HG03025 (cell line): ENCODE measurements around the gene ELL2.
A peak's percentile ranks its signal among the peaks of the same experiment; 100 is the strongest.
"Not testable (repeated sequence)": the region's sequence is repeated elsewhere in the genome, so short reads cannot be mapped to it uniquely, and the experiment has no call there.

Experiments used
- ATAC-seq: cut with Tn5 transposase; IDR thresholded peaks from one replicate; pipeline ENCODE4 v1.9.1; 2021; ENCODE audit warnings: mild to moderate bottlenecking, moderate library complexity; ENCODE audit not compliant: unreplicated experiment, low FRiP score

ELL2 gene

GRCh38 chr5:95886340-95887044 lies 75.2 kb downstream of the ELL2 start:
- no peak for ATAC-seq

DNA sequence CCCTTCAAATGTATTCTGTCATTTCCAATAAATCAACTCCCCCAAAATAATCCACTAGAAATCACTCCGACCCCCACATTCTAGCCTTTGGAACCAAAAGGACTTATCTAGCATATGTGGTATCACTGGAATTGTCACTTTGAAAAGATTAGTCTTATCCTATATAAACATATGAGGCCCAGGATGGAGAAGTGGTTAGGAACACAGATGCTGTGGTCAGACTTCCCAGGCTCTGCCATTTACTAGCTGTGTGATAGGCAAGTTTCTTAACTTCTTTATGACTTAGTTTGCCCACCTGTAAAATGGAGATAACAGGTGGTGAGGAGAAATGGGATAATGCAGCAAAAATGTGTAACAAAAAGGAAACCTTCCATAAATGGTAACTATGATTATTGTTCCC lies 77.1 kb downstream of the ELL2 start:
- no peak for ATAC-seq

DNA sequence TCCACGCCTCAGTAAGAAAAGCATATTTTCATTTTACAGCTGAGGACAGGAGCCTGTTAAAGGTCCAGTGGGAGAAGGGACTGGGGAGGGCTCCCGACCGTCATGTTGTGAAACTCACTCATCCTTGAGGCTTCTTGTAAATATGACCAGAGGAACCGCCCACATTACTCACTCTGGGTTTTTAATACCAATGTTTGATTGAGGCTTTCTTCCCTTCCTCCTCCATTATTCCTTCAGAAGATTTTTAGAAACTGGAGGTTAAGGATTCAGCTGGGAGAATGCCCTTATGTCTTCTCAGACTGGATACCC lies 77.7 kb downstream of the ELL2 start:
- ATAC-seq: no peak

GRCh38 chr5:95883185-95884016 lies 78.2 kb downstream of the ELL2 start:
- ATAC-seq: no peak

- no peak for ATAC-seq
Measured at GRCh38 chr5:95881833-95882232, 79.8 kb downstream of the ELL2 start.

DNA sequence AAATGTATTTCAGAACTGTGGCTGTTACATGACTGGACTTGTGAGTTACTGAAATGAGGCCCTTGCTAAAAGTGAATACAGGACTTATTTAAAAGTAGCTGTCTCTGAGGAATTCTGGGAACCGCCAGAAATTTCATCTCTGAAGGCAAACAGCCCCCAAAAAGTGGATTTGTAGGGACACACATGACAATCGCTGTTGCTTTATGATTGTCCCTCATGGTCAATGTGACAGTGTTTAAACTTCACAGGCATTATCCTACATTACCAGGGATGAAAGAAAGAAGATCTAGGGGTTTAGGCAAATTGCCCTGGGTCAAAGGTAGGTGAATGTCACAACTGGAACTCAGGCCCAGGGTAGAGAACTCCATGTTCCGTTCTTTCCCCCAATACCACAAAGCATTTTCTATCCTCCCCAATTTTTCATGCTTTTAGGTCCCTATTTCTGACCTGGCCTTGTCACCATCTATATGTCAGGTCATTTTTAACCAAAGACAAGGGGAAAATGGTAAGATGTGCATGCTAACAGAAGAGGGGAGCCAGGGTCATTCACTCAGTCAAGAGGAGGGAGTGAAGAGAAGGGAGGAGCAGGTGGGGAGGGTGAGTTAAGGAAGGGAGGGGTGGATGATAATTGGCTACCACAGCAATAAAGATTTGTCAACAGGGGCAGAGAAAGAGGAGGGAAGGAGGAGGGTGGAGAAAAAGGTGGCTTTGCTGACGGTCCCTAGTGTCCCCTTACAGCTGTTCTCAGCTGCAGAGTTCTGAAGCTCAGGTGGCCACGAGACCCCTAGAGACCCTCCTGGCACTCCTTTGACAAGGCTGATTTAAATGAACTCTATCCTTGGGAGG lies 81.3 kb downstream of the ELL2 start:
- no peak for ATAC-seq

GRCh38 chr5:95879661-95880060 lies 82.0 kb downstream of the ELL2 start:
- no peak for ATAC-seq

GRCh38 chr5:95878417-95879323 lies 83.0 kb downstream of the ELL2 start:
- no peak for ATAC-seq

DNA sequence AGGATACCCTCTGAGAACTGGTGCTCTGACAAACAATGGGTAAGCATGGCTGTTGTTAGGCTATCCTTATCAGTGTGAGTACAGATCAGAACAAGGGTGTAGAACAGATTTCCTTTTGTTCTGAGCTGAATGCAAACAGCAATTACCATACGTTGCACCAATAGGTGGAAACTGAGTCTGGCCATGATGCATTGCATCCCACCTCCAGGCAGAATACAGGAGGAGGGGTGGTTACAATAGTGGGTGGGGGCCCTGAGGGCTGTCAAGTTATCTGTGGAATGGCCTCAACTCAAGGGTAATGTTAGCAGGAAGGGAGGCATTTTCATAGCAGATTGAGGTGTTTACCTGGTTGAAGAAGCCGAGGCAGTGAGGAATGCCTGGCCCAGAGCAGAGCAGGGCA lies 84.9 kb downstream of the ELL2 start:
- no peak for ATAC-seq

GRCh38 chr5:95874246-95874645 lies 87.4 kb downstream of the ELL2 start:
- ATAC-seq: no peak

DNA sequence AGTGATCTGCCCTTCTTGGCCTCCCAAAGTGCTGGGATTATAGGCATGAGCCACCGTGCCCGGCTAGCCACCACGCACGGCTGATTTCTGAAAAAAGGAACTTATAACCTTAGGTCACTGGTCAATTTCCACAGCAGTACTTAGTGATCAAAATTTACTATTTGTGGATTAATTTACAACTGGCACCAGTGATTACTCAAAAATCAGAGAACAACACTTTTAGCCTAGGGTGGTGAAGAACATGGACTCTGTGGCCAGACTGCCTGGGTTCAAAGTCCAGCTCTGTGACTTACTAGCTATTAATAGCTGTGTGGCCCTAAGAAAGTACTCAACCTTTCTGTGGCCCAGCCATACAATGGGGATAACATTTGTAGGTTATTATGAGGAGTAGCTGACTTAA lies 88.3 kb downstream of the ELL2 start:
- ATAC-seq: no peak

DNA sequence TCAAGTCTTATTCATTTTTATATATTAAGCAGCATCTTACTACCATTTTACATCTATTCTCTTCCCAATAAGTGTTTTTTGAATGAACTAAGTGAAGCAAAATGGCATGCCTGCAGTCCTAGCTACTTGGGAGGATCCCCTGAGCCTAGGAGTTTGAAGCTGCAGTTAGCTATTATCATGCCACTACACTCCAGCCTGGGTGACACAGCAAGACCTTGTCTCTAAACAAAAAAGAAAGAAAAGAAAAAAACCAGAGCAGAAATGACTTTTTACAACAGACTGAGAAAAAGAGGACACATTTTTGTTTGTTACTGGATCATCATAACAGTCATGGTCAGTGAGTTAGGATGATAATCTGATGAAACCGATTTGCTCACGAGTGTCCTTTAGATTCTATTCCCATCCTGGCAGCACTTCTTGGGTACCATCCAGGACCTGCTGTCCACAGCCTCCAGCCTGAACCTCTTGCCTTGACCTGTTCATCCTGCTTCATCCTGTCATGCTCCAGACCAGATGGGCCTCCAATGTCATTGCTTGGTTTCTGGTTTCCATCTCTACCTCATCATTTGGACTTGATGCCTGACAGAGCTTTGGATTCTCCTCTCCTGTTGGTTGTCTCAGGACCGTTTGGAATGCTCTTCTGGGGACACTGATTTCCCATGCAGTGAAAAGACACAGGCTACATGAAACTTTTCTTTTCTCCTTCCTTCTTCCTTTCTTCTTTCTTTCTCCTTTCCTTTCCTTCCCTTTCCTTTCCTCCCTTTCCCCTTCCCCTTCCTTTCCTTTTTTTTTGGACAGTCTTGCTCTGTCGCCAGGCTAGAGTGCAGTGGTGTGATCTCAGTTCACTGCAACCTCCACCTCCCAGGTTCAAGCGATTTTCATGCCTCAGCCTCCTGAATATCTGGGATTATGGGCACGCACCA lies 89.0 kb downstream of the ELL2 start:
- ATAC-seq: no peak

DNA sequence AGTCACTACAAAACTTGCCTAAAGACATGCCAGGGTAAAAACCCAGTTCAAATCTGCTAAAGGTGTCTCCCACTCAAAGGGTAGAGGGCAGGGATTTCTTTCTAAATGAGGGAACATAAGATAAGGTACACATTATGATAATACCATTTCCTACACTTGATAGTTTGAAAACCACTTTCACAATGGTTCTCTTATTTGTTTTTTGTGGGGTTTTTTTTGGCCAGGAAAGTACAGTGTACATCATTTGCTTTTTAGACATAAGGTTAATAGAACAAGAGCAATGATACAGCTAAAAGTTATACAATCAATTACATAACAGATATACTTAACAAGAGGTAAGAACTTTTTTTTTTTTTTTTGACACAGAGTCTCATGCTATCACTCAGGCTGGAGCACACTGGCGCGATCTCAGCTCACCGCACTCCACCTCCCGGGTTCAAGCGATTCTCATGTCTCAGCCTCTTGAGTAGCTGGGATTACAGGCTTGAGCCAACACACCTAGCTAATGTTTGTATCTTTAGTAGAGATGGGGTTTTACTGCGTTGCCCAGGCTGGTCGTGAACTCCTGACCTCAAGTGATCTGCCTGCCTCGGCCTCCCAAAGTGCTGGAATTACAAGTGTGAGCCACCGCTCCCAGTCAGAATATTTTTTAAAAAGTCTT lies 90.4 kb downstream of the ELL2 start:
- ATAC-seq: no peak

DNA sequence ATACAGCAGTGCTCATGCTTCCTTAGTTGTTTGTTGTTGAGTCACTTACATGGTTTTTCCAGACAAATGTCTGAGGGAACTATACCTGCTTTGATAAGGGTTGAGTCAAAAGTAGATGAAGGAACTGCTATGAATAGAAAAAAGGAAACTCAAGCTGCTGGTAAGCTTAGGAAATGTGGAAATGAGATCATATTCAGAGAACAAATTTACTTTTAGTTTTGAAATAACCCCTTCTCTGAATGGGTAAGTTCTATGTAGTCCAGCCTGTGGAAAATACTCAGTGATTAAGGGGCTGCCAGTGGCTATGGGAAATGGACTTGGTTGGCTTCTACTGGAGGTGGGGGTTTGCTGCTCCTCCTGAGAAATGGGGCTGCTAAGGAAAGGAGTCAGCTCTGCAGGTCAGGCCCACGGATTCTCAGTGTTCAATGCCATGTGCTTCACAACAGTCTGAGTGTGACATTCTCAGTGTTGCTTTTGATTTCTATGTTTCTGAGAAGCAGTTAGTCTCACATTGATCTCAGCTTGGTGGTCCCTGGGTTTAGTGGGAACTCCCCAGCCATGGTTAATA lies 91.5 kb downstream of the ELL2 start:
- ATAC-seq: peak; percentile 65

DNA sequence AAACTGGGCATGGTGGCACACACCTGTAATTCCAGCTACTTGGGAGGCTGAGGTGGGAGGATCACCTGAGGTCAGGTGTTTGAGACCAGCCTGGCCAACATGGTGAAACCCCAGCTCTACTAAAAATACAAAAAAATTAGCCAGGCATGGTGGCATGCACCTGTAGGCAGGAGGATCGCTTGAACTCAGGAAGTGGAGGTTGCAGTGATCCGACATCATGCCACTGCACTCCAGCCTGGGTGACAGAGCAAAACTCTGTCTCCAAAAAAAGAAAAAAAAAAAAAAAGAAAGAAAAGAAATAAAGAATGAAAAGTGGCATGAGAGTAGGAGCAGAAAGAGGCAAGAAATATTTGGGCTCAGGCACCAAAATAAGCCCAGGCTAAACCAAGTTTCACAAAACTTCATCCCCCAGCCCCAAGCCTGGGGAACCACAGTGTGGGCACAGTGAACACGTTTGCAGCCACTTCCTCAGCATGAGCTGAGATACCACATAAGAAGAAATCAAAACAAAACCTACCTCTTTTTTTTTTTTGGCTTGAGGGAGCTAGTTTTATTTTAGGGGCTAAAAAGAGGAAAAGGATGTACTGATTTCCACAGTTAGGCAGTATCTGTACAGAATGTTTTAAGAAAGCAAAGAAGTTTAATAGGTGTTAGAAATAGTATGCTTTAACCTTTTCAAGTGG lies 92.3 kb downstream of the ELL2 start:
- ATAC-seq: not testable (repeated sequence)

- ATAC-seq: no peak
Measured at GRCh38 chr5:95868136-95868535, 93.5 kb downstream of the ELL2 start.

- no peak for ATAC-seq
Measured at GRCh38 chr5:95866435-95867040, 95.1 kb downstream of the ELL2 start.
